HL-60 (cell line): ENCODE measurements around the gene FES.
"Not testable (repeated sequence)": the region's sequence is repeated elsewhere in the genome, so short reads cannot be mapped to it uniquely, and the experiment has no call there.

ENCODE experiments used
- POLR2AphosphoS5 ChIP-seq: IDR thresholded peaks from 2 replicates; pipeline ENCODE4 v1.6.1; 2012; ENCODE audit warnings: low read depth
- TF ChIP-seq, protein P1 (sequence below): IDR thresholded peaks from one replicate; pipeline ENCODE4 v1.5.1; 2011; ENCODE audit warnings: low read length, control low read depth, inconsistent platforms; ENCODE audit not compliant: insufficient read depth

DNA sequence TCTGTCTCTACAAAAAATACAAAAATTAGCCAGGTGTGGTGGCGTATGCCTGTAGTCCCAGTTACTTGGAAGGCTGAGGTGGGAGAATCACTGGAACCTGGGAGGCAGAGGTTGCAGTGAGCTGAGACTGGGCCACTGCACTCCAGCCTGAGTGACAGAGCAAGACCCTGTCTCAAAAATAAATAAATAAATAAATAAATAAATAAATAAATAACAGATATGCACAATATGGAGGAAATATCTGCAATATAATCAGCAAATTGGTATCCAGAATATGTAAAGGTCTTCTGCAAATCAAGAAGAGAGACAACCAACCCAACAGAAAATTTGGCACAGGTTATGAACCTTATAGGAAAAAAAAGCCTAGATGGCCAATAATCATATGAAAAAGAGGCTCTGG is 34.9 kb upstream of the FES start:
- TF ChIP-seq, protein P1, sequence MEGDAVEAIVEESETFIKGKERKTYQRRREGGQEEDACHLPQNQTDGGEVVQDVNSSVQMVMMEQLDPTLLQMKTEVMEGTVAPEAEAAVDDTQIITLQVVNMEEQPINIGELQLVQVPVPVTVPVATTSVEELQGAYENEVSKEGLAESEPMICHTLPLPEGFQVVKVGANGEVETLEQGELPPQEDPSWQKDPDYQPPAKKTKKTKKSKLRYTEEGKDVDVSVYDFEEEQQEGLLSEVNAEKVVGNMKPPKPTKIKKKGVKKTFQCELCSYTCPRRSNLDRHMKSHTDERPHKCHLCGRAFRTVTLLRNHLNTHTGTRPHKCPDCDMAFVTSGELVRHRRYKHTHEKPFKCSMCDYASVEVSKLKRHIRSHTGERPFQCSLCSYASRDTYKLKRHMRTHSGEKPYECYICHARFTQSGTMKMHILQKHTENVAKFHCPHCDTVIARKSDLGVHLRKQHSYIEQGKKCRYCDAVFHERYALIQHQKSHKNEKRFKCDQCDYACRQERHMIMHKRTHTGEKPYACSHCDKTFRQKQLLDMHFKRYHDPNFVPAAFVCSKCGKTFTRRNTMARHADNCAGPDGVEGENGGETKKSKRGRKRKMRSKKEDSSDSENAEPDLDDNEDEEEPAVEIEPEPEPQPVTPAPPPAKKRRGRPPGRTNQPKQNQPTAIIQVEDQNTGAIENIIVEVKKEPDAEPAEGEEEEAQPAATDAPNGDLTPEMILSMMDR, result not testable (repeated sequence)
- not testable (repeated sequence) for TF ChIP-seq POLR2AphosphoS5
